ENCODE data around the gene MC3R. TPM values are rescaled to one million over a fixed set of nuclear protein-coding genes. Genes with fewer than 3 reads are reported as not detected.

Gene MC3R
- total and polyA plus RNA-seq, 2 of the 8 experiments (the other 6 are each of a cell fraction or from before 2014, with no cell fraction given): not detected

DNA sequence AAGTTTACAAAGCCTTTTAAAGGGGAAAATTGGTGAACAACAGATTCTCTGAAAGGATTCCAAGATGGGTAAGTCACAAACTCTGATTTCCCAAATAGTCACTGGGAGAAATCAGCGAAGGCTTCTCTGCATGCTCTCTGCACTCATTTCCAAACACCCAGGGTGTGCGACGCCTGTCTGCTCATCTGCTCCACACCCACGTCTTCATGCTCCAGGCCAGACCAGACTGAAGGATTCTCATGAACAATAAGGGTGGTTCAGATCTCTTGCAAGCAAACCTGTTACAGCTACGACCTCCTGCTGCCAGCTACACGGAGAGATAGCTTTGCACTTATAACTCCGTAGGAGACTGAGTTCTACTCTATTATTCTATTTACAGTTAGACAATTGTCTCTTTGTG, 1.4 kb downstream of the MC3R start (continued):
- TF ChIP-seq, protein P1, sequence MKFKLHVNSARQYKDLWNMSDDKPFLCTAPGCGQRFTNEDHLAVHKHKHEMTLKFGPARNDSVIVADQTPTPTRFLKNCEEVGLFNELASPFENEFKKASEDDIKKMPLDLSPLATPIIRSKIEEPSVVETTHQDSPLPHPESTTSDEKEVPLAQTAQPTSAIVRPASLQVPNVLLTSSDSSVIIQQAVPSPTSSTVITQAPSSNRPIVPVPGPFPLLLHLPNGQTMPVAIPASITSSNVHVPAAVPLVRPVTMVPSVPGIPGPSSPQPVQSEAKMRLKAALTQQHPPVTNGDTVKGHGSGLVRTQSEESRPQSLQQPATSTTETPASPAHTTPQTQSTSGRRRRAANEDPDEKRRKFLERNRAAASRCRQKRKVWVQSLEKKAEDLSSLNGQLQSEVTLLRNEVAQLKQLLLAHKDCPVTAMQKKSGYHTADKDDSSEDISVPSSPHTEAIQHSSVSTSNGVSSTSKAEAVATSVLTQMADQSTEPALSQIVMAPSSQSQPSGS (IDR thresholded peaks at IDR 0.05; ENCODE audit: low read length): no peak
- no peak for TF ChIP-seq GTF2F1 (IDR thresholded peaks at IDR 0.05; ENCODE audit: borderline replicate concordance, low read depth, low read length)
- no peak for TF ChIP-seq FOSL1 (IDR thresholded peaks at IDR 0.05; ENCODE audit: insufficient read depth, low read depth, low read length)
- no peak for TF ChIP-seq POLR2AphosphoS5 (IDR thresholded peaks at IDR 0.05; ENCODE audit: low read depth, low read length)
- TF ChIP-seq, protein P2, sequence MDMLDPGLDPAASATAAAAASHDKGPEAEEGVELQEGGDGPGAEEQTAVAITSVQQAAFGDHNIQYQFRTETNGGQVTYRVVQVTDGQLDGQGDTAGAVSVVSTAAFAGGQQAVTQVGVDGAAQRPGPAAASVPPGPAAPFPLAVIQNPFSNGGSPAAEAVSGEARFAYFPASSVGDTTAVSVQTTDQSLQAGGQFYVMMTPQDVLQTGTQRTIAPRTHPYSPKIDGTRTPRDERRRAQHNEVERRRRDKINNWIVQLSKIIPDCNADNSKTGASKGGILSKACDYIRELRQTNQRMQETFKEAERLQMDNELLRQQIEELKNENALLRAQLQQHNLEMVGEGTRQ (IDR thresholded peaks at IDR 0.05; ENCODE audit: low read length): no peak
- TF ChIP-seq SP1 (IDR thresholded peaks at IDR 0.05; ENCODE audit: low read depth, low read length): no peak
- TF ChIP-seq TBP (IDR thresholded peaks at IDR 0.05; ENCODE audit: low read depth, low read length): no peak
- no peak for TF ChIP-seq NRF1 (IDR thresholded peaks at IDR 0.05; ENCODE audit: low read depth, low read length)
- TF ChIP-seq TAF7 (optimal IDR thresholded peaks at IDR 0.05; ENCODE audit: borderline replicate concordance, low read depth, low read length): no peak
- no peak for TF ChIP-seq CBX8 (IDR thresholded peaks at IDR 0.05; ENCODE audit: borderline replicate concordance, low read depth, low read length)
- TF ChIP-seq TAF1 (IDR thresholded peaks at IDR 0.05; ENCODE audit: low read depth, low read length): no peak
